Activated T-helper 2 cell treated with anti-CD3 and anti-CD28 coated beads, Interferon-gamma antibody, Interleukin-2, Interleukin-4, amounts not matched to agents 10 μg/mL and 5 μg/mL and 100 μg/mL, durations not matched to agents 14 hours and 24 hours and 36 hours (primary cell): ENCODE results near the gene SLC16A8. TPM values are rescaled to one million over a fixed set of nuclear protein-coding genes. Genes with fewer than 3 reads are reported as not detected.

Experiments used
- DNase-seq: peaks from one replicate; pipeline ENCODE4 v3.0.0; 2021; ENCODE audit warnings: low spot score
- H3K27ac Mint-ChIP-seq: one replicate; pipeline ENCODE4 v1.8.0; 2021; ENCODE audit warnings: mixed read lengths
- H3K27me3 Mint-ChIP-seq: one replicate; pipeline ENCODE4 v1.8.0; 2021; ENCODE audit warnings: low read depth, mixed read lengths
- H3K36me3 Mint-ChIP-seq: one replicate; pipeline ENCODE4 v1.8.0; 2021; ENCODE audit warnings: low read depth, mixed read lengths
- H3K4me1 Mint-ChIP-seq: one replicate; pipeline ENCODE4 v1.8.0; 2021; ENCODE audit warnings: low read depth, mixed read lengths
- H3K4me3 Mint-ChIP-seq: one replicate; pipeline ENCODE4 v1.8.0; 2021; ENCODE audit warnings: low read depth, mild to moderate bottlenecking, moderate library complexity, mixed read lengths
- H3K9me3 Mint-ChIP-seq: one replicate; pipeline ENCODE4 v1.8.0; 2021; ENCODE audit warnings: mixed read lengths
- intact Hi-C: fragments of 100-400 bp; cut with micrococcal nuclease; formaldehyde crosslinking; loops from one replicate; pipeline ENCODE4 v1.15.1; 2023
- total RNA-seq: library from RNA; stranded (reverse); gene quantifications from 2 replicates; pipeline ENCODE4 v1.2.3, GENCODE V29; 2022

The SLC16A8 gene
- total RNA-seq, 1 donor from 2014 or later = not detected

GRCh38 chr22:38108561-38109319 is 24.8 kb upstream of the SLC16A8 start:
- no peaks in the 10 kb centered on the region for H3K36me3 Mint-ChIP-seq
- no peak overlapping the region for H3K27ac Mint-ChIP-seq
- intact Hi-C loops = loop anchor here (10.0 kb wide), 1 partner anchor 246 kb away; no protein-coding TSS in a partner anchor
- H3K27me3 Mint-ChIP-seq = no peaks in the 10 kb centered on the region
- no peak for DNase-seq
- no peak overlapping the region for H3K4me3 Mint-ChIP-seq
- H3K4me1 Mint-ChIP-seq = peaks cover 7% of the 10 kb centered on the region
- no peaks in the 10 kb centered on the region for H3K9me3 Mint-ChIP-seq

GRCh38 chr22:38107692-38108515 is 23.9 kb upstream of the SLC16A8 start:
- Mint-ChIP-seq H3K27ac (no peak overlapping the region), H3K9me3 (no peaks in the 10 kb centered on the region), H3K27me3 (peaks cover 3% of the 10 kb centered on the region), H3K4me1 (peaks cover 7% of the 10 kb centered on the region), H3K4me3 (no peak overlapping the region), H3K36me3 (no peaks in the 10 kb centered on the region)
- no peak for DNase-seq
- intact Hi-C loops = loop anchor here (10.0 kb wide), 1 partner anchor 247 kb away; no protein-coding TSS in a partner anchor

- H3K4me3 Mint-ChIP-seq = no peak overlapping the region
- peaks cover 3% of the 10 kb centered on the region for H3K27me3 Mint-ChIP-seq
- intact Hi-C loops = loop anchor here (10.0 kb wide), 1 partner anchor 248 kb away; no protein-coding TSS in a partner anchor
- no peaks in the 10 kb centered on the region for H3K36me3 Mint-ChIP-seq
- no peak for DNase-seq
- no peaks in the 10 kb centered on the region for H3K9me3 Mint-ChIP-seq
- H3K27ac Mint-ChIP-seq = no peak overlapping the region
- peaks cover 7% of the 10 kb centered on the region for H3K4me1 Mint-ChIP-seq
Measured at GRCh38 chr22:38106814-38107578, 23.0 kb upstream of the SLC16A8 start.

GRCh38 chr22:38104084-38104483 is 20.1 kb upstream of the SLC16A8 start:
- H3K4me3 Mint-ChIP-seq = no peak overlapping the region
- peaks cover 3% of the 10 kb centered on the region for H3K27me3 Mint-ChIP-seq
- H3K4me1 Mint-ChIP-seq = peaks cover 7% of the 10 kb centered on the region
- no peak for DNase-seq
- no peaks in the 10 kb centered on the region for H3K36me3 Mint-ChIP-seq
- intact Hi-C loops = loop anchor here (10.0 kb wide), 1 partner anchor 251 kb away; no protein-coding TSS in a partner anchor
- H3K9me3 Mint-ChIP-seq = no peaks in the 10 kb centered on the region
- no peak overlapping the region for H3K27ac Mint-ChIP-seq

GRCh38 chr22:38103641-38104040 is 19.7 kb upstream of the SLC16A8 start:
- intact Hi-C loops = loop anchor here (10.0 kb wide), 1 partner anchor 251 kb away; no protein-coding TSS in a partner anchor
- Mint-ChIP-seq H3K4me3 (no peak overlapping the region), H3K27me3 (peaks cover 3% of the 10 kb centered on the region), H3K9me3 (no peaks in the 10 kb centered on the region), H3K27ac (no peak overlapping the region), H3K4me1 (peaks cover 7% of the 10 kb centered on the region), H3K36me3 (no peaks in the 10 kb centered on the region)
- no peak for DNase-seq

GRCh38 chr22:38098410-38099249 is 14.6 kb upstream of the SLC16A8 start:
- no peak overlapping the region for H3K4me3 Mint-ChIP-seq
- no peak overlapping the region for H3K27ac Mint-ChIP-seq
- H3K9me3 Mint-ChIP-seq = no peaks in the 10 kb centered on the region
- no peaks in the 10 kb centered on the region for H3K36me3 Mint-ChIP-seq
- H3K27me3 Mint-ChIP-seq = peaks cover 3% of the 10 kb centered on the region
- no peak for DNase-seq
- H3K4me1 Mint-ChIP-seq = no peaks in the 10 kb centered on the region
- intact Hi-C loops = no loop called here

- H3K27me3 Mint-ChIP-seq = no peaks in the 10 kb centered on the region
- no peak overlapping the region for H3K27ac Mint-ChIP-seq
- no peak for DNase-seq
- no peaks in the 10 kb centered on the region for H3K36me3 Mint-ChIP-seq
- no peaks in the 10 kb centered on the region for H3K4me1 Mint-ChIP-seq
- intact Hi-C loops = no loop called here
- H3K4me3 Mint-ChIP-seq = no peak overlapping the region
- no peaks in the 10 kb centered on the region for H3K9me3 Mint-ChIP-seq
Measured at GRCh38 chr22:38097557-38098409, 13.8 kb upstream of the SLC16A8 start.

GRCh38 chr22:38097058-38097457 is 13.1 kb upstream of the SLC16A8 start:
- intact Hi-C loops = no loop called here
- no peak overlapping the region for H3K4me3 Mint-ChIP-seq
- DNase-seq = no peak
- no peaks in the 10 kb centered on the region for H3K9me3 Mint-ChIP-seq
- H3K27me3 Mint-ChIP-seq = no peaks in the 10 kb centered on the region
- H3K27ac Mint-ChIP-seq = no peak overlapping the region
- no peaks in the 10 kb centered on the region for H3K4me1 Mint-ChIP-seq
- no peaks in the 10 kb centered on the region for H3K36me3 Mint-ChIP-seq

GRCh38 chr22:38089474-38089851 is 5.5 kb upstream of the SLC16A8 start:
- Mint-ChIP-seq H3K27ac (no peak overlapping the region), H3K4me3 (no peak overlapping the region), H3K36me3 (no peaks in the 10 kb centered on the region), H3K4me1 (no peaks in the 10 kb centered on the region), H3K27me3 (no peaks in the 10 kb centered on the region), H3K9me3 (no peaks in the 10 kb centered on the region)
- DNase-seq = no peak
- intact Hi-C loops = no loop called here

- H3K4me1 Mint-ChIP-seq = no peaks in the 10 kb centered on the region
- no peak overlapping the region for H3K4me3 Mint-ChIP-seq
Measured at GRCh38 chr22:38088629-38089473, 4.9 kb upstream of the SLC16A8 start.

GRCh38 chr22:38087855-38088254 is 3.9 kb upstream of the SLC16A8 start:
- intact Hi-C loops = no loop called here
- Mint-ChIP-seq H3K27me3 (peaks cover 6% of the 10 kb centered on the region), H3K4me3 (no peak overlapping the region), H3K27ac (no peak overlapping the region), H3K36me3 (no peaks in the 10 kb centered on the region), H3K9me3 (no peaks in the 10 kb centered on the region), H3K4me1 (no peaks in the 10 kb centered on the region)
- no peak for DNase-seq

More at GRCh38 chr22:38088629-38089473, 4.9 kb upstream of the SLC16A8 start:
- H3K9me3 Mint-ChIP-seq = no peaks in the 10 kb centered on the region
- DNase-seq = no peak
- H3K27me3 Mint-ChIP-seq = no peaks in the 10 kb centered on the region
- H3K27ac Mint-ChIP-seq = no peak overlapping the region
- intact Hi-C loops = no loop called here
- no peaks in the 10 kb centered on the region for H3K36me3 Mint-ChIP-seq
